Gastroesophageal sphincter (tissue), 3 donors: ENCODE results near the gene CTR9.

Experiments used
- CTCF ChIP-seq, 4 experiments: fragments of 200-600 bp in 2 of 4; fragments of 450-650 bp in 2 of 4; sonication (generic) in 1 of 4; IDR thresholded peaks; one replicate each; pipeline ENCODE4 v1.5.1; 2017 to 2019; ENCODE audit warnings: antibody characterized with exemption in 4 of 4, mild to moderate bottlenecking in 2 of 4, moderate library complexity in 2 of 4
- EP300 ChIP-seq: sonication (generic); formaldehyde crosslinking; IDR thresholded peaks from one replicate; pipeline ENCODE4 v1.6.1; 2017; ENCODE audit warnings: antibody characterized with exemption, mild to moderate bottlenecking

- TF ChIP-seq CTCF (IDR thresholded peaks at IDR 0.05), result no peak
- no peak for TF ChIP-seq EP300
These were observed 46.5 kb downstream of the CTR9 start for GRCh38 chr11:10797531-10797930.
